Measurements from ENCODE around the gene TUBB6.
A peak's percentile ranks its signal among the peaks of the same experiment; 100 is the strongest.

TUBB6 gene

GRCh38 chr18:12314591-12315305 is 6.7 kb downstream of the TUBB6 start:
- Mint-ChIP-seq H3K9me3 (no peaks in the 10 kb centered on the region), H3K36me3 (peaks cover 4% of the 10 kb centered on the region), H3K27ac (no peak overlapping the region), H3K4me3 (no peak overlapping the region), H3K27me3 (peaks cover under 1% of the 10 kb centered on the region), H3K4me1 (peaks cover 21% of the 10 kb centered on the region)
- DNase-seq (ENCODE audit: low spot score in 2 of 2) (no peak), ATAC-seq (ENCODE audit: low read depth) (peak; percentile 17)

GRCh38 chr18:12315490-12315889 is 7.4 kb downstream of the TUBB6 start:
- Mint-ChIP-seq H3K27ac (peak overlapping the region; percentile 62), H3K4me1 (peaks cover 23% of the 10 kb centered on the region), H3K9me3 (no peaks in the 10 kb centered on the region), H3K4me3 (peak overlapping the region; percentile 12), H3K27me3 (no peaks in the 10 kb centered on the region), H3K36me3 (peaks cover 4% of the 10 kb centered on the region)
- ATAC-seq (ENCODE audit: low read depth): peak; percentile 49
- DNase-seq (ENCODE audit: low spot score in 2 of 2): no peak

GRCh38 chr18:12315911-12316310 is 7.9 kb downstream of the TUBB6 start:
- H3K4me1 Mint-ChIP-seq: peaks cover 26% of the 10 kb centered on the region
- no peak for ATAC-seq (ENCODE audit: low read depth)
- peaks cover 4% of the 10 kb centered on the region for H3K36me3 Mint-ChIP-seq
- no peak for DNase-seq (ENCODE audit: low spot score in 2 of 2)
- H3K4me3 Mint-ChIP-seq: peak overlapping the region; percentile 52
- no peaks in the 10 kb centered on the region for H3K9me3 Mint-ChIP-seq
- H3K27me3 Mint-ChIP-seq: no peaks in the 10 kb centered on the region
- peak overlapping the region; percentile 62 for H3K27ac Mint-ChIP-seq

GRCh38 chr18:12317664-12318333 is 9.8 kb downstream of the TUBB6 start:
- Mint-ChIP-seq H3K9me3 (no peaks in the 10 kb centered on the region), H3K4me1 (peaks cover 32% of the 10 kb centered on the region), H3K27me3 (no peaks in the 10 kb centered on the region), H3K27ac (peak overlapping the region; percentile 86), H3K36me3 (no peaks in the 10 kb centered on the region), H3K4me3 (peak overlapping the region; percentile 33)
- DNase-seq (ENCODE audit: low spot score in 2 of 2) (no peak), ATAC-seq (ENCODE audit: low read depth) (peak; percentile 73)

- no peak for DNase-seq (ENCODE audit: low spot score in 2 of 2)
- peak; percentile 17 for ATAC-seq (ENCODE audit: low read depth)
- Mint-ChIP-seq H3K27me3 (no peaks in the 10 kb centered on the region), H3K27ac (peak overlapping the region; percentile 86), H3K4me1 (peaks cover 32% of the 10 kb centered on the region), H3K4me3 (peak overlapping the region; percentile 33), H3K36me3 (no peaks in the 10 kb centered on the region), H3K9me3 (no peaks in the 10 kb centered on the region)
These were observed 10.3 kb downstream of the TUBB6 start for GRCh38 chr18:12318334-12318697.

GRCh38 chr18:12318857-12319256 is 10.8 kb downstream of the TUBB6 start:
- no peaks in the 10 kb centered on the region for H3K9me3 Mint-ChIP-seq
- peak overlapping the region; percentile 86 for H3K27ac Mint-ChIP-seq
- H3K27me3 Mint-ChIP-seq: no peaks in the 10 kb centered on the region
- no peaks in the 10 kb centered on the region for H3K36me3 Mint-ChIP-seq
- no peak overlapping the region for H3K4me3 Mint-ChIP-seq
- DNase-seq (ENCODE audit: low spot score in 2 of 2) (no peak), ATAC-seq (ENCODE audit: low read depth) (no peak)
- H3K4me1 Mint-ChIP-seq: peaks cover 32% of the 10 kb centered on the region

- H3K36me3 Mint-ChIP-seq: peaks cover 12% of the 10 kb centered on the region
- no peaks in the 10 kb centered on the region for H3K9me3 Mint-ChIP-seq
- no peak overlapping the region for H3K27ac Mint-ChIP-seq
- DNase-seq (ENCODE audit: low spot score in 2 of 2): no peak
- no peaks in the 10 kb centered on the region for H3K27me3 Mint-ChIP-seq
- ATAC-seq (ENCODE audit: low read depth): peak; percentile 49
- no peak overlapping the region for H3K4me3 Mint-ChIP-seq
- H3K4me1 Mint-ChIP-seq: peaks cover 22% of the 10 kb centered on the region
These were observed 13.3 kb downstream of the TUBB6 start for GRCh38 chr18:12321333-12321732.

- H3K27ac Mint-ChIP-seq: no peak overlapping the region
- H3K36me3 Mint-ChIP-seq: peaks cover 21% of the 10 kb centered on the region
- H3K4me3 Mint-ChIP-seq: no peak overlapping the region
- no peaks in the 10 kb centered on the region for H3K27me3 Mint-ChIP-seq
- no peaks in the 10 kb centered on the region for H3K9me3 Mint-ChIP-seq
- ATAC-seq (ENCODE audit: low read depth) (no peak), DNase-seq (ENCODE audit: low spot score in 2 of 2) (no peak)
- peaks cover 11% of the 10 kb centered on the region for H3K4me1 Mint-ChIP-seq
These were observed 17.1 kb downstream of the TUBB6 start for GRCh38 chr18:12324991-12325725.

GRCh38 chr18:12325726-12326245 is 17.7 kb downstream of the TUBB6 start:
- Mint-ChIP-seq H3K36me3 (peaks cover 21% of the 10 kb centered on the region), H3K4me1 (peaks cover 7% of the 10 kb centered on the region), H3K9me3 (no peaks in the 10 kb centered on the region), H3K27me3 (no peaks in the 10 kb centered on the region), H3K4me3 (no peak overlapping the region), H3K27ac (no peak overlapping the region)
- DNase-seq (ENCODE audit: low spot score in 2 of 2) (no peak), ATAC-seq (ENCODE audit: low read depth) (no peak)

- H3K36me3 Mint-ChIP-seq: peaks cover 23% of the 10 kb centered on the region
- no peak for DNase-seq (ENCODE audit: low spot score in 2 of 2)
- ATAC-seq (ENCODE audit: low read depth): no peak
- no peaks in the 10 kb centered on the region for H3K9me3 Mint-ChIP-seq
- H3K4me3 Mint-ChIP-seq: no peak overlapping the region
- H3K27ac Mint-ChIP-seq: no peak overlapping the region
- H3K27me3 Mint-ChIP-seq: no peaks in the 10 kb centered on the region
- H3K4me1 Mint-ChIP-seq: no peaks in the 10 kb centered on the region
These were observed 18.8 kb downstream of the TUBB6 start for GRCh38 chr18:12326711-12327460.

- no peaks in the 10 kb centered on the region for H3K27me3 Mint-ChIP-seq
- H3K4me3 Mint-ChIP-seq: no peak overlapping the region
- H3K4me1 Mint-ChIP-seq: no peaks in the 10 kb centered on the region
- H3K36me3 Mint-ChIP-seq: peaks cover 23% of the 10 kb centered on the region
- DNase-seq (ENCODE audit: low spot score in 2 of 2) (peak; percentile 41 to 56), ATAC-seq (ENCODE audit: low read depth) (peak; percentile 53)
- H3K9me3 Mint-ChIP-seq: no peaks in the 10 kb centered on the region
- H3K27ac Mint-ChIP-seq: no peak overlapping the region
These were observed 19.6 kb downstream of the TUBB6 start for GRCh38 chr18:12327510-12328178.

- ATAC-seq (ENCODE audit: low read depth) (no peak), DNase-seq (ENCODE audit: low spot score in 2 of 2) (no peak)
- H3K4me3 Mint-ChIP-seq: no peak overlapping the region
- no peaks in the 10 kb centered on the region for H3K4me1 Mint-ChIP-seq
- H3K27me3 Mint-ChIP-seq: no peaks in the 10 kb centered on the region
- no peaks in the 10 kb centered on the region for H3K9me3 Mint-ChIP-seq
- no peak overlapping the region for H3K27ac Mint-ChIP-seq
- peaks cover 25% of the 10 kb centered on the region for H3K36me3 Mint-ChIP-seq
These were observed 20.3 kb downstream of the TUBB6 start for GRCh38 chr18:12328179-12328823.
